HG02885 (cell line): ENCODE data around the gene LRRC15.

Experiments
- ATAC-seq: cut with Tn5 transposase; IDR thresholded peaks from one replicate; pipeline ENCODE4 v1.9.1; 2021; ENCODE audit warnings: mild to moderate bottlenecking; ENCODE audit not compliant: unreplicated experiment, poor library complexity

Gene LRRC15

GRCh38 chr3:194322678-194323211, 46.8 kb downstream of the LRRC15 start:
- ATAC-seq: no peak

- no peak for ATAC-seq
Observed at GRCh38 chr3:194321693-194322640, 47.6 kb downstream of the LRRC15 start.

DNA sequence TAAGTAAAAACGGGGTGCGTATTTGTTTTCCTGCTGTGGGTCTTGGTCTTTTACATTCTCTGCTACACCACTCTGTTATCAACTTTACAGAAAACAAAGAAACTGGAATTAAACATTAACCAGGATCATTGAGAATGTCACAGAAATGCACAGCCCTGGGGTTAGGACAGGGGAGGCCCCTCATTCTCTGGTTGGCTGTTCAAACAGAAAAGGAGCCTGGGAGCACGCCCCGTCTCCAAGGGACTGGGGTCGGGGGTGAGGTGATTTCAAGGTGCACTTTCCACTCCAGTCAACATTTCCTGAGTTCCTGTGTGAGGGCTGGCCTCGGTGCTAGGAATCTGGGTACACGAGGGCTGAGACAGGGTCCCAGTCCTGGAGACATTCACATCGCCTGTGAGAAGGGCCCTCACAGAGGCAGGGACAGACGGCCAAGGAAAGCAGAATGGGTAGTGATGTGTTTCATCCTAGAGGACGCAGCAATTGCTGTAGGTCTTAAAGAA, 48.7 kb downstream of the LRRC15 start:
- ATAC-seq: no peak

GRCh38 chr3:194320100-194320499, 49.4 kb downstream of the LRRC15 start:
- ATAC-seq: no peak

GRCh38 chr3:194318511-194319161, 50.9 kb downstream of the LRRC15 start:
- no peak for ATAC-seq

GRCh38 chr3:194316918-194317317, 52.6 kb downstream of the LRRC15 start:
- ATAC-seq: no peak

DNA sequence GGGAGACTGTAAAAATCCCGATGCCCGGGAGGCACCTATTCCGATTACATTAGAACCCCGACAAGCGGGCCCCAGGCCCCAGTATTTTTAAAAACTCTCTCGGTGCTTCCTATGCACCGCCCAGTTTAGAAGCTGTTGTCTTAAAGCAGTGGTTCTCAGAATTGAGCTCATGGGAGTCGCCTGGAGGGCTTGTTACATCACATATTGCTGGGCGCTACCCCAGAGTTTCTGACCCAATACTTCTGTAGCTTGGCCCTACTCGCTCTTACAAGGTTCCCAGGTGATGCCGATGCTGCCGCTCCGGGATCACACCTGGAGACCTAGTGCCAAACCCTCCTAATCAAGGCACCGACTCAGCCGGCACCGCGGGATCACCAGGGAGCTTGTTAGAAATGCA, 53.6 kb downstream of the LRRC15 start:
- ATAC-seq: peak; percentile 20

DNA sequence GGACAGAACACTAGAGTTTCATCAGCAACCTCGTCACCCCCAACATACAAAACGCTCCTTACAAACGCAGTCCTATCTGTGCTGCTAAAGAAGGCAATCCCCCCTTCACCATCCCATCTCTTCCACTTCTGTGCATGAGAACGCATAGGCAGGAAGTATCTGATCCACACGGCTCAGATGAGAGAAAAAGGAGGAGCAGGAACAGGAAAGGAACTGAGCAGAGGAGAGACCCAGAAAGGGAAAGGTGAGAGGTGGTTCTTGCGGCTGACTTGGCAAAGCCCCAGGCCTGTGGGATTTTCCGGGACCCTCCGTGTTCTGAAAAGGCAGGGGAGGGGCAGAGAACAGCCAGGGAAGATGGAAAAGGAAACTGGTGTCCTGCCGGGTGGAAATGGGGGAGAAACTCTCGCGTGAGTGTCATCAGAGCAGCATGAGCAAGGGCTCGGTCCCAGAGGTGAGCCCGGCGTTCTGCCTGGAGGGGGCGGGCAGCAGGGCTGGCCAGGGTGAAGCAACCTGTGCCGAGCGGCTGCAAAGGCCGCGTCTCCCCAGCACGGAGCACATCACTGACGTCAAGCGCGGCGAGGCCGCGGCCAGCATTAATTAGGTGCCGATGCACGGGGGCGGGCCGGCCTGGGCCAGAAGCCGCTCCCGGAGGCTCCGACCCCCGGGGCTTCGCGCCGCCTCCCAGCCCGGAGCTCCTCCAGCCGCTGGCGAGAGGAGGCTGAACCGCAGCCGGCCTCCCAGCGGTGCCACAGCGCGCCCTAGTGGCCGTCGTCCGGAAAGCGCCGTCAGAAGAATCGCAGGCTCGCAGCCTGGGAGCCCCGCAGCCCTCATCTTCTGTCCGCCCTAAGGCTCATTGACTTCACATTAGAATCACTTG, 54.2 kb downstream of the LRRC15 start:
- peak; percentile 92 for ATAC-seq

- ATAC-seq: no peak
Observed at GRCh38 chr3:194314388-194315068, 55.0 kb downstream of the LRRC15 start.

GRCh38 chr3:194313560-194314387, 55.8 kb downstream of the LRRC15 start:
- ATAC-seq: no peak

DNA sequence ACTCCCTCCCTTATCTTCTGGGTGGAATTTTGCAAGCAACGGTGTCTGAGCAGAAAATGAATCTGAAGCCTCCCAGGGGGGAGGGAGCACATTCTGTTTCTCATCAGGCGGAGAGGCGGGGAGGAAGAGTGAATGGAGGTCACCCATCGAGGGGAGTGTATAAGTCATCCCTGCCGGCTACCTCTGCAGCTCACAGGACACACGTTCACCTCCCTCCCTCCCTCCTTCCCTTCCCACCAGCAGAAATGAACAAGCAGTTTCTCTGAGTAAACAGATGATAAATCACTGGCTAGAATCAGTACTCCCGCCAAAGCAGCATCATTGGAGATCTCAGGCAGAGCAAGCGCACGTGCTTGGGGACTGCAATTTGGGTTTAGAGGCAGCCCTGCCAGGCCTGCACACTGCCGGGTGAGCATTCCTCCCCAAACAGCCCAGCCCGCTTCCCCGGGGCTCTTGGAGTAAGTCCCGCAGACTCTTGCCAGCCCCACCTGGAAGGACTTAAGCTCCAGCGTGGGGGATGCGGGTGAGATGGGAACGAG, 56.7 kb downstream of the LRRC15 start:
- ATAC-seq: no peak

GRCh38 chr3:194312186-194312742, 57.3 kb downstream of the LRRC15 start:
- ATAC-seq: no peak

GRCh38 chr3:194311000-194311399, 58.5 kb downstream of the LRRC15 start:
- no peak for ATAC-seq

DNA sequence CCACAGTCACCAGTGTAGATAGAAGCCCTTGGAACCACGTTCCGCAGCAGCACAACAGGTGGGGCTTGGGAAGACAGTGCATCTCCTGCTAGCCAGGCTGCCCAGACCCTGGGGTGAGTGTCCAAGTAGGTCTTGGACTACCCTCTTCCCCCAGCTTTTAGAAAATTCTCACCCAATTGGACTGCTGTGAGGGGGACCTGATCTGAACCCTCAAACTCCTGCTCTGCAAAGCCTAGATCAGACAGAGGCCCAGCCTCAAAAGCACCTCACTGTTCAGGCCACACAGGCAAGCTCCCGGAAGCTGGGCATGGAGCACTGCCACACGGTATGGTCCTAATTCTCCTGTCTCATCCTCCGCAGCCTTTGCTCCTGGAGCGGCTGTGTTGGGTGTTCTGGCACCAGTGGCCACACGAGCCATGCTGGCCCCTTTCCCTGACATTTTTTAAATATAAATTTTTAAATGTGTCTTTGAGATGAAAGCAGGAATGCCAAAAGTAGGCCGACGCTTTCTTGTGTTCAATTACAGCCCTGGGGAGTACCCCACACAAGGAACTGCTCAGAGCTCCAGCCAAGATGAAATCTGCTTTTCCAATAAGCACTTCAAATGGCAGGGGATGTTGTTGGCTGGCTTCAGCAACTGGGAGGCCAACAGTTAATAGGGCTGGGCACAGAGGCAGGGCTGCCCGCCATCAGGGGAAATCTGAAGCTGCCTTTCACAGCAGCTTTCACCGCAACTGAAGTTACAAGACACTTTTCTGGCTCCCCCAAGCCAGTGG, 59.3 kb downstream of the LRRC15 start:
- ATAC-seq: no peak

DNA sequence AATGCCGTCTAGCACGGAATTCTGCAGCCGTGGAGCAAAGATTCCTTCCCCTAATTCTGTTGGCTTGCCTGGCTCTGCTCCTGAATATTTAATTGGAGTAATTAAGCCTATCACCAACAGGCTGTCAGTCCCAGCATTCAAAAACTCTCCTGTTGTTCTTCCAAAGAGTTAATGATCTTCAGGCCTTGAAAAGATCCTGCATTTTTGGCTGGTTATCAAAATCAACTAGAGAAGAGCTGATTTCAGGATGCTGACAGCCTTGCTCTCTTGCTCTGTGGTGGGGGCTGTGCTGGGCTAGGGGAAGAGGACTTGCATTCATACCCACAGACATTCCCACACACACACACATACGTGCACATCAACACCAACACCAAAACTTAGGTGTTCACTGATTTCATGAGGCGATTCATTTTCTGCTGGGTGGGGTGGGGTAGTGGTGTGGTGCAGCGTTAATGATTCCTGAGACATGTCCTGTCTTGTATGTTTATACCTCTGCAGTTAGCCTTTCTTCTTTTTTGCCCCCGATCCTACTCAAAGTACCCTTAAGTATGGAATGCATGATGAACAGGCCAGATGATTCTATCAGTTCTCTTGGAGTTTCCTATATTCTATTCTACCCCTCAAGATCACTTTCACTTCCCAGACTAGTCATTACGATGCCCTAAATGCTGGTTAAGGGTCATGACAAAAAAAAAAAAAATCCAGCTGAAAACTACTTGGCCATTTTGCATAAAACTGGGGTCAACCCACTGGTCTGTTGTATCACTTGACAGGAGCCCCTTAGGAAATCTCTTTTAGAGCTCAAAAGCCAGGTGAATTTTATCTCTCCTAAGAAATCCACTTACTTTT, 60.7 kb downstream of the LRRC15 start:
- ATAC-seq: no peak

- ATAC-seq: no peak
Observed at GRCh38 chr3:194307849-194308248, 61.7 kb downstream of the LRRC15 start.
